Thyroid gland (tissue), 4 donors: ENCODE results near the gene DGKB.

ENCODE experiments used
- CTCF ChIP-seq, 6 experiments: fragments of 200-600 bp in 3 of 6; fragments of 450-650 bp in 3 of 6; sonication (generic) in 3 of 6; IDR thresholded peaks; one replicate each; pipeline ENCODE4 v1.5.1; 2016 to 2019; ENCODE audit warnings: antibody characterized with exemption in 6 of 6, mild to moderate bottlenecking in 2 of 6, inconsistent platforms in 1 of 6, moderate library complexity in 1 of 6
- POLR2A ChIP-seq, 2 donors: fragments of 450-650 bp; IDR thresholded peaks; one replicate each; pipeline ENCODE4 v1.6.1; 2017; ENCODE audit warnings: antibody characterized with exemption in 2 of 2, mild to moderate bottlenecking in 2 of 2, moderate library complexity in 1 of 2

- TF ChIP-seq CTCF (IDR thresholded peaks at IDR 0.05) (no peak), POLR2A (IDR thresholded peaks at IDR 0.05) (no peak)
These were observed 47.3 kb downstream of the DGKB start for GRCh38 chr7:14855033-14855794.
